Embryonic facial prominence (tissue), 1 donor: ENCODE data around the gene UNC13C.

Experiments used
- DNase-seq: peaks from one replicate; pipeline ENCODE4 v3.0.0-alpha.2; 2016; ENCODE audit errors: extremely low spot score

Gene UNC13C

DNA sequence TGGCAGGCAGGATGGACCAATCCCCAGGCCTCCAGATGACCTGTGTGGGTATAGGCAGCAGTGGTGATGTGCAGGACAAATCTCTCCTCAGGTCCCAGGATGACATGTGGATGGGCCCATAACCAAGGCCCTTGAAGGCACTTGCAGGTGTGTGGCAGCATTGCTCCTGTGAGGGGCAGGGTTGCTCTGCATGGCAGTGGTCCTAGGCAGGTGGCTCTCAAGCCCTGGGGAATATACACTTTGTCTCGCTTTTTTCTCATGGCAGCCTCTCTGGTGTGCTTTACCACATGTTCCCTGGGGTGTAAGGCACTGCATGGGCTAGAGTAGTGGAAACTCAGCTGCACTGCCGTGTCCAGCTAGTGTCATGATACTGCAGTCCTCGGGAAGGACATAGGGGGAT is 503.6 kb downstream of the UNC13C start:
- DNase-seq, result no peak

DNA sequence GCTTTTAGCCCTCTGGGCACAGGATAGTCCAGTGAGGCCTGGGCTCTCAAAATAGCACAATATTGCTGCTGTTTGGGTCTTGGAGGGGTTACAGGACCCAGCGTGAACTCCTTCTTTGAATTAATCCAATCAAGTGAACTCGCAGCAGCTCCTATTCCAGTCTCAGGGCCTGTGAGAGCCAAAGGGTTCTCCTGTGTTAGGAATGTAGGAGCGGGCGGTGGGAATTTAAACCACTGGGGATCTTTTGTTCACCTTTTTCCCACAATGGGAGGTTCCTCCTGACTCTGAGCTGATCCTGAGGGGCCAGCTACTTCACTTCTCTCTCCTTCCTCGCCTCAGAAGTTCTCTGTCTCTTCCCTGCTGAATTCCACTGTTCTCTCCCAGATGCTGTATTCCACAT is 504.0 kb downstream of the UNC13C start:
- DNase-seq, result no peak

DNA sequence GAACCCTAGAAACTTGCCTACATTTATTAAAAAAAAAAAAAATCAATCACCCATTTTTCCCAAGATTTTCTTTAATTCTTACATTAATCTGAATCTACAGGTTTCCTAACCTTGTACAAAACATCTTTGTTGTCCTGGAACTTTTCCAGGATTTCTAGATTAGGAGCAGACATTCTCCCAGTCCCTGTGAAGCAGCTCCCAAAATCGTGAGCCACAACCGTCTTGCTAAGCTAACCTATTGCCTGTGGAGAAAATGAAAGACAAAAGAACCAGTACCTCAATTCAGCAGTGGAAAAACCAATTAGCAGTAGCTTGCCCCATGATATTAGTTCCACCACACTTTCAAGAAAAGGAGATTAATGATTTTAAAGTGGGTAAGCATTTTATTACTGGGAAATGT is 522.1 kb downstream of the UNC13C start:
- DNase-seq, result no peak

DNA sequence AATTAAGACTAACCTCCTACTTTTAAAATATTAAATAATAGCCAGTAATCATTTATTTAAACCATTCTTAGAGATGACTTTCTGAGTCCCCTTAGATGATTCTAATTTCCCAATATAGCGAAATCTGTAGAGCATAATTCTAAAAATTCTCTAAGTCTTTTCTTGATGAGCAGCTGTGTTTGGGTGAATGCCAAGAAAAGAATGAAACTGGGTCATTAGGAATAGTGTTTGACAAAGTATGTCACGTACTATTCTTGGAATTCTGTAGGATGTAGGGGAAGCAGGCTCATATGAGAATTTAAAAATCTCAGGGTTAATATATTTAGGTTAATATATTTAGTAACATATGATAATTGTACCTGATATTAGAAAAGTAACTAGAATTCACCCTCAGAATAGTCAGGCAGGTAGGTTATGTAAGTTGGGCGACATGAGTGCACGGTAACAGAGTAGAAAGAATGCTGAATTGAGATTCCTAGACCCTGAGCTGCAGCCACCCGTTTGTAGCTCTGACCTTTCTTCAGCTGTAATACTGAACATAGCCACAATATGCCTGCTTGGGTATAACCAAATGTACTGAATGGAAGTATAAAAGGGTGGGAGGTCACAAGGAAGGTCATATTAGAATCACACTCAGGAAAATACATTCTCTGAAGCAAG is 524.3 kb downstream of the UNC13C start:
- no peak for DNase-seq

DNA sequence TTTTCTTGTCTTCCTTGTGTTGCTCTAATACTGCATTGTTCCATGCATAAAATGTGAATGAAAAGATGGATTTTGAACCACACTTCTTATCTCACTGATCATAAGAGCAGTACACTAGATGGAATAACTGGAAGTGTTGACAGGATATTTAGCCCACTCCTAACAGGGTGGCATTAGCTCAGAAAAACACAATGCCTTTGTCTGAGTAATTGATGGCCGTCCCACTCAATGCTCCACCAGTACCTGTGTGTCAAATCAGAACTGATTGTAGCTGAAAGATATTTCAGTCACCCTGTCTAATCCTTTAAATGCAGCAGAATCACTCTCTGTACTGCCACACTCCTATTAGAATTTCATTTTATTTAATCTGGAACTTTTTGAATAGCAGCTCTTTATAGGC is 526.5 kb downstream of the UNC13C start:
- DNase-seq, result no peak

DNA sequence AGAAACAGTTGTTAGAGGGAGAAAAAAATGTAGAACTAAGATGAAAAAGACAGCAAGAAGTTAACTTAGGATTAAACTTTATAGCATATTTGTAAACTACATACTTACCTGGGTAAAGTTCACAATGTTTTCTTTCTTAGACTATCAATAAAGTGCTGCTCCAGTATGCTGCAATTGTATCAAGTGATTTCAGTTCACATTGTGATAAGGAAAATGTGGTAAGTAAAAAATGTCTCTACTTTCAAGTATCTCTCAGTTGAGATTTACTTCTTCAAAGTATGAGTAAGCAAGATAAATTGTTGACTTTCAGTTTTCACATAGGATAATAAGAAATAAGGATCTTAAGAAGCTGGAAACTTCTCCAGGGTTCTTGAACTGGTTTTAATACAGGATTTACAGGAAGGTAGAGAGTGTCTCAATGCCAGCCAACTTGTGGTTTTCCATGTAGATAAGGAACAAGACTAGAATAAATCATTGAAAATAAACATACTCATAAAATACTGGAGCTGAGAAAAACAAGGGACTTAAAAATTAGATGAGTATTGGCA is 528.8 kb downstream of the UNC13C start:
- DNase-seq, result no peak

DNA sequence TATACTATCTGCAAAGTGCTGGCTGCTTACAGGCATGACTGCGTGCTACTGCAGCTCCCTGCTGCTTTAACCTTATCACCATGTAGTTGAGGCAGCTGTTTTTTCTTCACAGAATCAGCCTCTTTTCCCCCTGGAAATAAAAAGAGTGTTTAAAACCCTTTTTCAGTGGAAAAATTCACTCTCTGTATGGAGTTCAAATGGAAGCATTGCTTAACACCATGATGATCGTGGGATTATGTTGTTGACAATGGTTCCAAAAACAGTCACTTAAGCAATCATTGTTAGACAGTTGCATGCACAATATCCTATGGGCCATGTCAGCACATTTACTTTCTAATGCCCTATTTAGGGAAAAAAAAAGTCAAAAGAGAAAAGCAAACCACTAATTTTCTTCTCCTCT is 536.4 kb downstream of the UNC13C start:
- DNase-seq, result no peak

DNA sequence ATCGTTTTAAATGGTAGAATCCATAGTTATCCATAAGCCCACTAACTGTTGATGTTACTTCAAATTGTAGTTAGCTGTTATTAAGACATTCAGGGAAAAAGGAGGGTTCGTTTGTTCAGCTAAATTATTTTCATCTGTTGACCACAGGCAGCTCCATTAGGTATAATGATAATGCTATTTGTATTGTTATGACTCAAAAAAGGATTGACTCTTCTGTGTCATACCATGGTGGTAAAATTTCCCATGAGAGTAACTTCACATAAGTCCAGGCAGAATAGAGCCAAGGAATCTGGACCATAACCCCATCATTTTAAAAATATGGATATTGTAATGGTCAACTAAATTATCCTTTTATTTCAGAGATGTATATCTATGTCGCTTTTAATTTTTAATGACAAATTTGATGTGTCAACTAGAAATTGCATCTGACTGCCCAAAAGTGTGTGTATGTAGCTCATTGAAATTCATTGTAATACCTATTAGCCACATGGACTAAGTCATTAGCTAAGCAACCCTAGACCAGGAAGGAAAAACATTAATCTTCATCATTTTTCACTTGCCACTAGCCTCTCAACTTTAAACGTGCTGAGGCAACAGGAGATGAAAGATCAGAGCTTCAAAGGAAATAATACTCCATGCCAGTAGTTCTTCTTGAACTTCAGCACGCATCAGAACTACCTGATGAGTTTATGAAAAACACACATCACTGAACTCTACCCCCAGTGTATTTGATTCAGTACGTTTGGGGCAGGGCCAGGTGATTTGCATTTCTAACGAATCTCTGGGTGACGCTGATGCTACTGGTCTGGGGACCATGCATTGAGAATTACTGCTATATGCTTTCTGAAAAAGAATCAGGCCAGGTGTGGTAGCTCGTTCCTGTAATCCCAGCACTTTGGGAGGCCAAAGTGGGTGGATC is 537.7 kb downstream of the UNC13C start:
- DNase-seq, result no peak

DNA sequence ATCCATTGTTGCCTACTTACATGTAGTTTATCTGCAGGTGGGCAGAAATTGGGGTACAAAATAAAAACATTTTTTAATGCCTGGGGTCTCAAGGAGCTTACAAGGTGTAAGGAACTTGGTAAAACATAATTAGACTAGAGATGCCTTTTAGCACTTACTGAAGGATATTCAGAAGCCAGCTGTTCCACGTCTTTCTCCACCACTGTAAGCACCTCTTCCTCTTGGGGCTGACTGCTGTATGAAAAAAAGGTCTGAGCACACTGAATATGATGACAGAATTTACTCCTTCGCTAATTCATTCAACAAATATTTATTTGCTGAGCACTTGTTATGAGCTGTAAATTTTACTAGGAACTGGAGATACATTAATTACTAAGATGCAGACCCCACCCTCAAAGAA is 539.1 kb downstream of the UNC13C start:
- no peak for DNase-seq

DNA sequence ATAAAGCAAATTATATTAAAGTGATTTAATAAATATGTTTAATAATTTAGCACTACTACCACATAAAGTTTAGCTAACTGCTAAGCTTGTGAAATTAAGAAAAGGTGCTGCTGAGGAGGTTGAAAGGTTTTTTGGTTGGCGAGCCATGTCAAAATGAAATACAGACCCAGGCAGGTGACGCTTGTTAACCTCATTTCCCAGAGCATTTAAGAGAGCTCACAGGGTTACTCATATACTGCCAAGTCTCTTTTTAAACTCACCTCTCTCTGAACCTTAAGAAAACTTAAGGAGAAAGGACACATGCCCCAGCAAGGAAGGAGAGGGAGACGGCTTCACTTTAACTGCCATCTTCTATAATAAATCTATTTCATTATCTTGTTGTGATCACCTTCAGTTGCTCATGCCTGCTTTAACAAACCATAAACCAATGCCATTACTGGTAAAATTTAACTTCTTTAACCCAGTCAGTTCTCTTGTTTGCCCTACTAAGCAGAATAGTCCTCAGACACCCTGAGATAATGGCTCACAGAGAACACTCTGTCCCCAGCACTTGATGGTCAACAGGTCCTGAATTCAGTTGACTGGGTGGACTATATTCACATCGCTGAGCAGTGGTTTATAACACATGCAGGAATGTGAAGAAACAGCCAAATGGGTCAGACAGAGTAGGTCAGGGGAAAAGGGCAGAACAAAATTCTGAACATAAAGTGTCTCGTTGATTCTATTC is 540.1 kb downstream of the UNC13C start:
- no peak for DNase-seq

DNA sequence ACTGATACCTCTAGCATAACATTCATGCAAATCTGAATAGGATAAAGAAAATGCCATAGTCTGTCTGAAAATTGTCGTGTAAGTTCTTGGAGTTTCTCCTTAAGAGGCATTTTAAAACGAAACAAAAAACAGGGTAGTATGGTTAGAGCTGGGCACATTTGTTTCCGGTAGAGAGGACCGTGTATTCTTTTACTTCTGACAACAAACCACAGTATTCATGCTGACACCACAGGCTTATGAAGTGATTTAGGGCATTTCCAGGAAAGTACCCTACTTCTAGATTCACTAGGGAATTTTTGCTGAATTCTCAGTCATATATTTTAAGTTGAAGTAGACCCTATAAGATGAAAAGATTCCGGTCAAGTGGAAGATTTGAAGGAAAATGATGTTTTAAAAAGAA is 541.3 kb downstream of the UNC13C start:
- no peak for DNase-seq

DNA sequence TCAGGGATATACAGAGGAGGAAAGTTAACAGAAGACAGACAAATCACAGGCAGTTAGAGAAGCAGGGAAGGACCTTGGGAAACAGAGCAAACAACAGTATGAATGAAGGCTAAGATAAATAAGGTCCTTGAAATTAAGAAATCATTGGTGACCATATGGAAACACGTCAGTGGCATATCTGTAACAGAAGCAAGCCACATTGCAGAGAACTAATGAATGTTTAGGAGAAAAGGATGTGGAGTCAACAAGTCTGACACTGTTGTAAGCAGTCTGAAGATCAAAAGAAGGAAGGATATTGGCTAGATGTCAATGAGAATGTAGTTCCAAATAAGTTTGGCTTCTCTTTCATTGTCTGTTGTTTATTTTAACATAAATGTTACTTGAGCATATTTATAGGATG is 542.4 kb downstream of the UNC13C start:
- DNase-seq, result no peak

DNA sequence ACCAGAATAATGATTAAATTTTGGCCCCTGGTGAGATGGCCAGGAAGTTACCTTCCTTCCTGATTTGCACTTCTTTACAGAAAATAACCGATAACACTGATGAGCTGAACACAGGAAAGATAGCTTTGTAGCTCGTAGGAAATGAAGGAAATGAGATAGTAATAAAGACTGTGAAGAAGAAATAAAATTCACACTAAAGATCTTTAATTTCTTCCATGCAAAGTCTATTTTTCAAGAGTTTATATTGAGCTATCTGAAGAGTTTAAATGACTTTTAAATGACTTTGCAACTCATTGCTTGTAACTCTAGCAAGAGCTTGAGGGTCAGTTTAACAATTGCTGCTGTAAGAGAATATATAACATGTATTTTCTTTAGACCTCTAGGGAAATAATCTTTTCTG is 543.0 kb downstream of the UNC13C start:
- DNase-seq, result no peak

DNA sequence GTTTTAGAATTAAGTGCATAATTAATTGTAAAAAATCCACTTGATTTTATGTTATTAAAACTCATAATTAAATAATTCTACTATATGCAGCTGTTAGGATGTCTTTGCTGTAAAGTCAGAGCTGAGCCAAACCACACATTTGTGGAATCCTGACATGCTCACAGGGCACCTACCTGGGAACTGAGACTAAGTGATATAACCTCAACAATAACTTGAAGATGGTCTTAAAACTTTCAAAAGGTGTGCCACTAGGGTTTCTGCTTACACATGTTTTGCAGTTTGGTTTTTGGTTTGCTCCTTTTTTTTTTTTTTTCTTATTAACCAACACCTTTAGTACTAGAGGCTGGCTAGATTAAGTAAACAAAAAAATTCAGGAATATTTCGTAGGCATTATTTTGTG is 549.8 kb downstream of the UNC13C start:
- DNase-seq, result no peak

DNA sequence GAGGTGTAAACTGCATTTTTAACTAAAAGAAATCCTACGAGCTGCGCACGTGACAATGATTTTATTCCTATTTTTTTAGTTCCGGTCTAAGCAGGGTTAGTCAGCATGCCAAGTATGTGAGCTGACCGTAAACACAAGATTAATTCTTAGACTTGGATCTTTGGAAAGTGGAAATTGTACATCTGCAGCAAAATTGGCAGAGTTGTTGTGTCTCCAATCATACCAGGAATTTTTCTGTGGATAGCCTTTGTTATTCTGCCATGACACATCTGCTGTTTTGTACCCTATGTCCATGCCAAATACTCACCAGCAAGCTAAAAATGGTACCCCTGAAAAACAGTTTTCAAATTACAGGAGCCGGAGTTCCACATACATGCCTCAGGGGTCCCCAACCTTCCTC is 562.5 kb downstream of the UNC13C start:
- DNase-seq, result no peak

DNA sequence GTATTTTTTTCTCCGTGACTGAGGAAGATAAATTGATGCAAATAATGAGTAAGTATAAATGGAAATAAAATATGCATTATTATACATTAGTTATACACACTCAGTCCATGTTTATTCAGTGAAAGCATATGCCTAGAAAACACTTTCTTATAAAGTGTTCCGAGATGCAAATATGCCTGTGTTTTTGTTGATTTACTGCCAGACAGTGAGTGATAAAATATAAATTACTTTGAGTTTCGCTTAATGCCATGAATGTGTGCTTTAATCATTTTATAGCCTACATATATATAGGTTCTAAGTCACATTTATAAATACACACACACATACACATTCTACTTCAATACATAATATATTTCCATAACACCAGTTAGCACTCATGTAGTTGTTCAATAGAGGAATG is 569.2 kb downstream of the UNC13C start:
- no peak for DNase-seq

DNA sequence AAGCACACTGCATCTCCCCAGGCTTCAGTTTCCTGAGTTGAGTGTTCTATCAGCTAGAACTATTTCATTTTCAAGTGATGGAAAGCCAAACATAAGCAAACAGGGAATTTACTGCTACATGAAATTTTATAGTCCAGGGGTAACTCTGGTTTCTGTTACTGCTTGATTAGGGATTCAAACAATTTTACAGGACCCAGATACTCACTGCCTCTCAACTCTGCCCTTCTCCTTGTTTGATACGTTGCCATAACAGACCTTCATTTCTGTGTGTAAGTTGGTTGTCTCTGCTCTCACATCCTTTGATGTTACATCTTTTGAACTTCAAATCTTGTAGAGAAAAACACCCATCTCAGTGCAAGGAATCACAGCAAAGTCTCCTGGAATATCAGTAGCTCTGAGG is 572.7 kb downstream of the UNC13C start:
- DNase-seq, result no peak

DNA sequence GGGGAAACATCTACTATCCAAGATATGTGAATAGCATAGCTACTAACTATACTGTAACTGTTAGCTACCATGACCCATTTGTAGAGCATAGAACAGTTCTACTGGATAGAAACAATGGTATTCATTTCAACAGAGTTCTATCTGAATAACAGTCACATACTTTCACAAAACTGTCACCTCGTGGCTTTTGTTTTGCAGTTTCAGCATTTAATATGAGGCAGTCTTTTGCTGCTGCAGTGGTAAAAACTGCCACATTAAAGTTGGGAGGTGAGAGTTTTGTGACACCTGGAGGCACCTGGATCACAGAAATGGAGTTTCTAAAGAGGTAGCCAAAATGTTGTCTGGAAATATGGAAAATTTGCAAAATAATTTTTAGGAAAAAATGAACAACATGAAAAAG is 578.0 kb downstream of the UNC13C start:
- DNase-seq, result no peak

DNA sequence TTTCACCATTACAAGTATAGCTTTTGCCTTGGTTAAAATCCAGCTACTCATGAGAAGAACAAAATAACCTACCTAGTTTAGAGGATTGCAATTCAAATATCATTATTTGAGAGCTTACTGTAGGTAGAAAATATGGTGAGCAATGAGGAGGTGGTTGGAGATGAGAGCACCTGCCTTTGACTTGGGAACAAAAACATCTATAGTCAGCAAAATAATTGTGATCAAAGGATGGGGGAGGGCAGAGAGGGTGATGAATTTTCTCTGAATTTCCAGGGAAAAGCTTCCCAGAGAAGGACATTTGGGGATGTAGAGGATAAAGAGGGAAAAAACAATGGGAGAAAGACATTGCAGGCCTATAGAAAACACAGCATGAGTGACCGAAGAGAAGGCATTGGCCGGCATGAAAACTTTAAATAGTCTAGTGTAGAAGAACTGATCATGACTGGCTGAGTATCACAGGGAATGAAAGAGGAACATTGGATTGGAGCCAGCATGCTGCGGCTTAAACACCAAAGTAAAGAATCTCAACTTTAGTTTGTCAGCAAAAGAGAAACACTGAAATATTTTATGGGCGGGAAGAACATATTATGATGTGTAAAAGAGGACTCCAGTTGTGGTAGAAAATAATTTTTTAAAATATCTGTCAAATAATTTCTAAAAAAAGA is 581.3 kb downstream of the UNC13C start:
- DNase-seq, result no peak

DNA sequence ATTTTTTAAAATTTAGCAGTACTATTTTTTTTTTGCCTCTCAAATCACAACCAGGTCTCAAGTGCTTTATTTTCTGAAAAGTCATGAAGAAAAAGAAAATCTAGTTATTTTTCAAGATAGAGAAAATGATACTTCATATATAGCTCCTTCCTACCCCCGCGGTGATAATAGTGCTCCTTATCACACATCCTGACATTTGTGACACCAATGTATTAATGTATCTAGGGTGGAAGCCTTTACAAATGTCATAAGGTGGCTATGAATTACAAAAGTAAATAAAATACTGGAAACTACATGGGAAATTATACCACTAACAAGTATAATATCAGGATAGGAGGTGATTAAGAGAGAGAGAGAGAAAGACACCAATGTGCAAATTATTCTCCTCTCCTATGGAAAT is 582.2 kb downstream of the UNC13C start:
- no peak for DNase-seq

DNA sequence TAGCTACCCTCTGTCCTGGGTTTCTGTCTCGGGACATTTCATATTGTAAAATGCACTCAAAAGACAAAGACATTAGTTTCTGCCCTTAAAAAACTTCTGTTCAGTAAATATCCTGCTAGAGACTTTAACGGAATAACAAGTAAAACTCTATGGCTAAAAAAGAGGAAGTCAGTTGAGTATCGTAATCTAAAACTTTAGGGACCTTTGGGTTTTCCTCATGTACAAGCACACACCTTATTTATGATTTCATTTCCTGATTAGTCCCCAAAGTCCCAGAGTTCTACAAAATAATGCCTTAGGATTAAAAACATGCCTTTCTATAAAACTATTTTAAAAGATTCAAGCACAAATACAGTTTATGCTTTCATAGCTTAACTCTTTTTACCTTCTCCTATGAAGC is 585.9 kb downstream of the UNC13C start:
- DNase-seq, result no peak

DNA sequence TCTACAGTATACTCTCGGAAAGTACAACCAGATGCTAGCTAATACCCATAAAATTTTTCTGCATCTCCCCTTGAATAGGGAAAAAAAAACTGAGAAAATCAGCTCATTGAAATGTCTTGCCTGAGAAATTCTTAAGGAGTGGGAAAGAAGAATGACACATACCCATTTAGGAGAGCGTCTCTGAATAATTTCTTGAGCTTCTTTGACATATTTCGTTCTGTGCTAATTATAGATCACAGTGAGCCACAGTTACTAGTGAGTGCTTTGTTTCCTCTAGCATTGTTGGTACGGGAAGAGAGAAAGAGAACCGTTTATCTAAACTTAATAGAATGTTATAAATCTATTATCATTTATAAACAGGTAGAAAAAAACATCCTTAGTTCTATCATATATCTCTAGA is 588.4 kb downstream of the UNC13C start:
- DNase-seq, result no peak
